ENCODE measurements around the gene DYNLRB1. TPM values are rescaled to one million over a fixed set of nuclear protein-coding genes. Genes with fewer than 3 reads are reported as not detected.
A peak's percentile ranks its signal among the peaks of the same experiment; 100 is the strongest.
"Not testable (repeated sequence)": the region's sequence is repeated elsewhere in the genome, so short reads cannot be mapped to it uniquely, and the experiment has no call there.

DYNLRB1 gene
- total RNA-seq, 1 donor, result 46.0 TPM

DNA sequence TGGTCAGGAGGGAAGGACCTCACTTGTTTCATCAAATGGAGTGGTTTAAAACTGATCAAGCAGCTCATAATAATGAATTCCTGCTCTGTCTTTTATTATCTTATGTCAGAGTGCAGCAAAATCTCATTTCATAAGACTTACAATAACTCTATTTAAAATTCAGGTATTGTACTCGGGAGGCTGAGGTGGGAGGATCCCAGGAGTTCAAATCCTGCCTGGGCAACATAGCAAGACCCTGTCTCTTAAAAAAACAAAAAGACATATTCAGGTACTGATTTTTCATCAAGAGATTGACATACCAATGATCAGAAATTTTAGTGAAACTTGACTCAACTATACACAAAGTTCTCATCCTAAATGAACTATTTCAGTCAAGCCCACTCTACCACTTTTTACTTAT is 5.6 kb upstream of the DYNLRB1 start:
- no peak for DNase-seq (ENCODE audit: low read depth in 2 of 3, low spot score in 2 of 3)

DNA sequence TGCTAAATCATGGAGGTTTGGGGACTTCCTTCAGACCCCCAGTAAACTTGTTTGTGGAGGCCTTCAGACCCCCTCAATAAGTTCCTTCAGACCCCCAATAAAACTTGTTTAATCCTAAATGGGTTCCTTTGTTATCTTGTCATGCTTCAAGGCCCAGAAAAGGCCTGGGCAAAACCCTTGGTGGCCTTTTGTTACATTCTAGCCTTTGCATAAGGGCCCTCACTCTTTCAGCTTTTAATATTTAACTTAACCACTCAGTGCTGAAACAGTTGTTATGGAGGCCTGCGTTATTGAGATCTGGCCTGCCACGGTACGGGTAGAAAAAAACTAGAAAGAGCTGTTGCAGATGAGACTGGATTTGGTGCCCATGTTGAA is 4.3 kb upstream of the DYNLRB1 start:
- no peak for DNase-seq (ENCODE audit: low read depth in 2 of 3, low spot score in 2 of 3)

GRCh38 chr20:34512266-34512954 is 3.8 kb upstream of the DYNLRB1 start:
- DNase-seq (ENCODE audit: low read depth in 2 of 3, low spot score in 2 of 3), result no peak

DNA sequence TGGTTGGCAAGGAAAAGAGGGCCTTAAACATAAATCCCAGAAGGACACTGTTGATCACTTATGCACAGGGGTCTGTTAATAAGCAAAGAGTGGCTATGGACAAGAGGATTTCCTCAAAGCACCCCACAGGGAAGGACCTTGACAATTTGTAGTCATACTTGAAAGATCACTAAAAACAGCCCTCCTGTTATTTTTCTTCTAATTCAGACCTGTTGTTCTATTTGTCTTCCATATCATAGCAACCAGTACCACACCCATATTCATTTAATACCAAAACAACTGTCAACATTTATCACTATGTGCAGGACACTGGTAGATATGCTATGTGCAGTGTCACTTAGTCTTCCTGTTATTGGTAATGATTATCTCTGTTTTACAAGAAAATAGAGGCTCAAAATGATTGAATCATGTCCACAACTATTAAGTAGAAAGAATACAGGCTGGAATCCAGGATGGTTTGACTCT is 3.2 kb upstream of the DYNLRB1 start:
- peak in 1 of 3 donors; percentile 16 for DNase-seq (ENCODE audit: low read depth in 2 of 3, low spot score in 2 of 3)

- not testable (repeated sequence) for DNase-seq (ENCODE audit: low read depth in 2 of 3, low spot score in 2 of 3)
Measured at GRCh38 chr20:34514034-34514433, 2.2 kb upstream of the DYNLRB1 start.

- DNase-seq (ENCODE audit: low read depth in 2 of 3, low spot score in 2 of 3), result peak in 1 of 3 donors; percentile 21
Measured at GRCh38 chr20:34514897-34515483, 1.2 kb upstream of the DYNLRB1 start.

DNA sequence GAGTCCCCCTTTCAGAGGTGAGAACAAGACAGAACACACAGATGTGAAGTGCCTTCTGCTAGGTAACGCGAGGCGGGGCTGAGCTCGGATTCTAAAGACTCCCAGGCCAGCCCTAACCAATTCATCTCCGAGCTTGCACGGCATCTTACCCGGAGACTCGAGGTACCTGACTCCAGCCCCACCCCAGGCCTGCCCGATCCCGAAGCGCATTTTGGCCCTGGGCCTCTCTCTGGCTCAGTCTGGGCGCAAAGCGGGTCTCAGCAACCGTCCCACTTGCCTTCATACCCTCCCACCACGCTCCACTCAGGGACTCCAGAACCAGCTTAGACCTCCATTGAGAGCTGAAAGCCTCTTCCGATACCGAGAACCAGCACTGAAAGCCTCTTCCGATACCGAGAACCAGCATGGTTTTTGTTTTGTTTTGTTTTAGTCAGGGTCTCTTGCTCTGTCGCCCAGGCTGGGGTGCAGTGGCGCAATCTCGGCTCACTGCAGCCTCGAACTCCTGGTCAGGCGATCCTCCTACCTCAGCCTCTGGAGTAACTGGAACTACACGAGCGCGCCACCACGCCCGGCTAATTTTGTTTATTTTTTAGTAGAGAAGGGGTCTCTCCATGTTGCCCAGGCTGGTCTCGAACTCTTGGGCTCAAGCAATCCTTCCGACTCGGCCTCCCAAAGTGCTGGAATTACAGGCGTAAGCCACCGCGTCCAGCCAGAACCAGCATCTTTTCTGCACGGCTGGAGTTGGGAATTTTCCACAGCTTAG is 557 bp upstream of the DYNLRB1 start:
- peak; percentile 54 to 83 (median 69) for DNase-seq (ENCODE audit: low read depth in 2 of 3, low spot score in 2 of 3)

GRCh38 chr20:34517114-34517505 is 888 bp downstream of the DYNLRB1 start:
- peak in 1 of 3 donors; percentile 16 for DNase-seq (ENCODE audit: low read depth in 2 of 3, low spot score in 2 of 3)

GRCh38 chr20:34518863-34519262 is 2.6 kb downstream of the DYNLRB1 start:
- not testable (repeated sequence) for DNase-seq (ENCODE audit: low read depth in 2 of 3, low spot score in 2 of 3)

DNA sequence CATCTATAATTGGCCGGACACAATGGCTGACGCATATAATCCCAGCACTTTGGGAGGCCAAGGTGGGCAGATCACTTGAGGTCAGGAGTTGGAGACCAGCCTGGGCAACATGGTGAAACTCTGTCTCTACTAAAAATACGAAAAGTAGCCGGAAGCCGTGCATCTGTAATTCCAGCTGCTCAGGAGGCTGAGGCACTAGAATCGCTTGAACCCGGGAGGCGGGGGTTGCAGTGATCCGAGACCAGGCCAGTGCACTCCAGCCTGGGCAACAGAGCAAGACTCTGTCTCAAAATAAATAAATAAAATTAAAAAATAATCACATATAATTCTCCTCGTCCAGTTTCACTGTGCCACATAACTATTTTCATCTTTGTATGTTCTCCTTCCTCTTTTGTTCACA is 3.6 kb downstream of the DYNLRB1 start:
- DNase-seq (ENCODE audit: low read depth in 2 of 3, low spot score in 2 of 3), result not testable (repeated sequence)

DNA sequence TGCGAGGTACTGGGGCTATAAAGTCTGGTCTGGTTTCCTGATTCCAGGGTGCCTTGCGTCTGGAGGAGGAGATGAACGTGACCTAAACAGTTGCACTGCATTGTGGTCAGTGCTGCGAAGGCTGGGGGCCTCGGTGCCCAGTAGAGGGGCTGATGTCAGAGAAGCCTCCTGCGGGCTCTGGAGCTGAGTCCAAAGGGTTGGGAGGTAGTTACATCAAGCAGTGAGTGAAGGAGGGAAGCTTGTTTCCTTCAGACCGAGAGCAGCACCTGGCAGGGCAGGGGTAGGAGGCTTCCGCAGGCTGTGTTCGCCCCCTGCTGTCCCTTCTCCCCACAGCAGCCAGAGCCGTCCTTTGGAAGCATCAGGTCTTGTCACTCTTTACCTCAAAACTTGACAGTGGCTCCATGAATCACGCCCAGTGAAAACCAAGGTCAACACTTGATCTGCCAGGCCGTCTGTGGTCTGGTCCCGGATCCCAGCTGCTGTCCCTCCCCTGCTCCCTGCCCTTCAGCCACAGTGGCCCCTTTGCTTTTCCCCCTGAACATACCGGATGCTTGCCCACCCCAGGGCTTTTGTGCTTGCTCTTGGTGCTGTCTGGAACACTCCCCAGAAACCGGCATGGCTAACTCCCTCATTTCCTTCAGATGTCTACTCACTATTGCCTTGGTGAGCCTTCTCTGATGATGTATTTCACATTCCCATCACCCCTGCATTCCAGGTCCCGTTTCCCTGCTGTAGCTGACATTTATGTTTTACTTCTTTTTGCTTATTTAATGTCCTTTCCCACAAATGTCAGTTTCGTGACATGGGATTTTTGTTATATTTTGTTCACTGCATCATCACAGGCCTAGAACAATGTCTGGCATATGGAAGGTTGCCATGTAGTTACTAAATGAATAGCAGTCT is 7.0 kb downstream of the DYNLRB1 start:
- peak in 2 of 3 donors; percentile 64 to 67 for DNase-seq (ENCODE audit: low read depth in 2 of 3, low spot score in 2 of 3)

- no peak for DNase-seq (ENCODE audit: low read depth in 2 of 3, low spot score in 2 of 3)
Measured at GRCh38 chr20:34524426-34524825, 8.2 kb downstream of the DYNLRB1 start.

GRCh38 chr20:34525342-34525708 is 9.1 kb downstream of the DYNLRB1 start:
- no peak for DNase-seq (ENCODE audit: low read depth in 2 of 3, low spot score in 2 of 3)

DNA sequence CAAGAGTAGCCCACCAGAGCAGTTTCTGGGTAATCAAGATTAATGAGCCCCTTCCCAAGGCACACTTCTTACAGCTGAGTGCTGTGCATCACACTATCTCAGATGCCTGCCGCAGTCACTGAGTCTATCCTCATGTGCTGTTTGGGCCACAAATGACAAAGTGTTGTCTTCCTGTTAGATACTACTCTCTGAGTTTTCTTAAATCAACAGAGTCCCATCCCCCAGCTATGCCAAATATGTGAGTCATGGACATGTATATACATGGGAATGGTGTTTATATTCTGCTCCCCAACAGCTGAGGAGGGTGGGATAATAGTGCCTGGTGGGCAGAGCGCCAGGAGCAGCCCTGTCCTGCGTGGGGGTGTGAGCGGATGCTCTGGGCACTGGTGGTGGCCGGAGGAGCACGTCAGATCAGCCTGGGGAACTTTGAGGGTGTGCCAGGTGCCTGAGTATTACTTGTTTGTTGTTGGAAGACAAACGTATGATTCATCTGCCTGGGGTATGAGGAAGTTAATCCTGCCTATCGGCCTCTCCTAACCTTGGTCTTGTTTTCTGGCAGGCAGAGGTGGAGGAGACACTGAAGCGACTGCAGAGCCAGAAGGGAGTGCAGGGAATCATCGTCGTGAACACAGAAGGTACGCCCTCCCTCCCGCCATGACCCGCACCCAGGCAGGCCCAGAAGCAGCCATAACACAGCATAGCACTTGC is 9.6 kb downstream of the DYNLRB1 start:
- DNase-seq (ENCODE audit: low read depth in 2 of 3, low spot score in 2 of 3), result no peak

GRCh38 chr20:34526466-34526865 is 10.2 kb downstream of the DYNLRB1 start:
- DNase-seq (ENCODE audit: low read depth in 2 of 3, low spot score in 2 of 3), result no peak

DNA sequence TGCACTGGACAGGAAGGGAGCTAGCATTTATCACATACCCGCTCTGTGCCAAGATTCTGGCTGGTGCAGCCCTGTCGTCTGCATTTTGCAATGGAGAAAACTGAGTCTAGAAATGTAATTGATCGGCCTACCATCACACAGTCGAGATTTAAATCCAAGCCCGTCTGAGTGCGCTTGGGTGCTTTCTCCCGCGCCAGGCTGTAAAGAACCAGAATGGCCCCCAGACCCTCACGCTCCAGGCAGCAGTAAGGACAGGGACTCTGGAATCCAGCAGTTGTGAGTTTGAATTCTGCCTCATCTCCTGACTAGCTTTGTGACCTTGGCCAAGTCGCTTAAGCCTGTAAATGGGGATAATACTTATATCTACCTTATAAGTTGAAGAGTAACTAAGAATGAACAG is 10.8 kb downstream of the DYNLRB1 start:
- DNase-seq (ENCODE audit: low read depth in 2 of 3, low spot score in 2 of 3), result no peak

DNA sequence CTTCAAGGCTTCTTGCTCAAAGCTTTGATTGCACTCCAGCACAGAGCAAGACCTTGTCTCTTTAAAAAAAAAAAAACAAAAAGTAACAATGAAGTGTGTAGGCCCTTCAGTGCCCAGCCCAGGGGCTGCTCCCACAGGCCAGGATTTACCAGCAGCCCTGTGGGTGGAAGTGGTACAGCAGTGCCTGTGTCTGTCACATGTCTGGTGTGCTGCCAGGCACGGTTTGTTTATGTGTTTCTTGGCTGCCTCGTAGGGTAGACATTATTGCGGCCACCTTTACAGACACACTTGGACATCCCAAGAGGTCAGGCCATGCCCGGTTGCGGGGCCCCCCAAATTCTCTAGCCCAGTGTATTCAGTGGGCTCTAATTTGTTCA is 12.7 kb downstream of the DYNLRB1 start:
- no peak for DNase-seq (ENCODE audit: low read depth in 2 of 3, low spot score in 2 of 3)

GRCh38 chr20:34529742-34530141 is 13.5 kb downstream of the DYNLRB1 start:
- no peak for DNase-seq (ENCODE audit: low read depth in 2 of 3, low spot score in 2 of 3)

DNA sequence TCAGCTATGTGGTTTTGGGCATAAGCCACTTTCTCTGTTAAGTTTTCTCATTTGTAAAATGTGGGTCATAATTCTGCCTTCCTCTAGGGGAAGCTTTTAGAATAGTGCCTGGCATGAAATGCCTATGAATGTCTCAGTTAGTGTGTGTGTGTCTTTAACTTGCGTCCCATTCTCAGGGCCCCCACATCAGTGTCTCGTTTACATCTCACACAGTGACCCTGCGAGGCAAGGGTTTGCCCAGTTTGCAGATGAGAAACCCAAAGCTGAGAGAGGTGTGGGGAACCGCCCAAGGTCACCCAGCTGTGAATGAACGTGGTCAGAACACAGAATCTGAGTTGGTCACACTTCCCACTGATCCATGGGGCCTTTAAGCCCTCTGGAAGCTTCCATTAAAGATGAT is 14.1 kb downstream of the DYNLRB1 start:
- no peak for DNase-seq (ENCODE audit: low read depth in 2 of 3, low spot score in 2 of 3)

- DNase-seq (ENCODE audit: low read depth in 2 of 3, low spot score in 2 of 3), result no peak
Measured at GRCh38 chr20:34531608-34532265, 15.5 kb downstream of the DYNLRB1 start.

All from hematopoietic multipotent progenitor cell (in vitro differentiated cells).